H9 (cell line): ENCODE measurements around the gene CPSF2. TPM values are rescaled to one million over a fixed set of nuclear protein-coding genes. Genes with fewer than 3 reads are reported as not detected.

Experiments used
- DNase-seq: peaks from one replicate; pipeline ENCODE4 v3.0.0-alpha.2; 2017
- H2AFZ ChIP-seq: one replicate; pipeline ENCODE4 v1.6.1; 2013; ENCODE audit warnings: mild to moderate bottlenecking, low read length, control low read depth, moderate library complexity
- H2AK5ac ChIP-seq: 2 replicates; pipeline ENCODE4 v1.6.1; 2013; ENCODE audit warnings: low read length, control low read depth, mixed read lengths; ENCODE audit not compliant: insufficient read length
- H2BK120ac ChIP-seq: one replicate; pipeline ENCODE4 v1.6.1; 2013; ENCODE audit warnings: low read depth, mild to moderate bottlenecking, low read length, control low read depth, inconsistent platforms; ENCODE audit not compliant: poor library complexity, severe bottlenecking
- H2BK12ac ChIP-seq: 2 replicates; pipeline ENCODE4 v1.6.1; 2013; ENCODE audit warnings: low read length, control low read depth, mixed read lengths, low read depth; ENCODE audit not compliant: insufficient read length
- H2BK15ac ChIP-seq: 2 replicates; pipeline ENCODE4 v1.6.1; 2013; ENCODE audit warnings: low read depth, low read length, control low read depth
- H2BK20ac ChIP-seq: one replicate; pipeline ENCODE4 v1.6.1; 2013; ENCODE audit warnings: low read depth, mild to moderate bottlenecking, low read length, control low read depth, inconsistent platforms; ENCODE audit not compliant: poor library complexity, severe bottlenecking
- H2BK5ac ChIP-seq: 2 replicates; pipeline ENCODE4 v1.6.1; 2013; ENCODE audit warnings: low read length, control low read depth, mixed read lengths; ENCODE audit not compliant: insufficient read length
- H3K14ac ChIP-seq: 2 replicates; pipeline ENCODE4 v1.6.1; 2013; ENCODE audit warnings: low read length, control low read depth; ENCODE audit not compliant: insufficient read depth
- H3K18ac ChIP-seq: 2 replicates; pipeline ENCODE4 v1.6.1; 2013; ENCODE audit warnings: low read depth, mild to moderate bottlenecking, mixed read lengths, low read length, control low read depth; ENCODE audit not compliant: insufficient read length
- H3K23ac ChIP-seq: 2 replicates; pipeline ENCODE4 v1.6.1; 2013; ENCODE audit warnings: low read length, control low read depth, mixed read lengths, low read depth; ENCODE audit not compliant: insufficient read length
- H3K23me2 ChIP-seq: 2 replicates; pipeline ENCODE4 v1.6.1; 2013; ENCODE audit warnings: low read depth, mild to moderate bottlenecking, mixed read lengths, low read length, control low read depth; ENCODE audit not compliant: insufficient read length, poor library complexity, severe bottlenecking
- H3K27ac ChIP-seq: 2 replicates; pipeline ENCODE4 v1.5.1; 2013; ENCODE audit warnings: low read length, control low read depth, mixed read lengths, low read depth; ENCODE audit not compliant: insufficient read length
- H3K27me3 ChIP-seq: 2 replicates; pipeline ENCODE4 v1.6.1; 2013; ENCODE audit warnings: low read length, control low read depth, inconsistent platforms; ENCODE audit not compliant: insufficient read depth
- H3K4ac ChIP-seq: 2 replicates; pipeline ENCODE4 v1.6.1; 2013; ENCODE audit warnings: low read depth, mild to moderate bottlenecking, control low read depth, inconsistent platforms, low read length, moderate library complexity
- H3K4me1 ChIP-seq: 2 replicates; pipeline ENCODE4 v1.6.1; 2013; ENCODE audit warnings: low read length, control low read depth, inconsistent platforms; ENCODE audit not compliant: insufficient read depth
- H3K4me2 ChIP-seq: 2 replicates; pipeline ENCODE4 v1.6.1; 2013; ENCODE audit warnings: low read length, control low read depth, mixed read lengths; ENCODE audit not compliant: insufficient read length, insufficient read depth
- H3K56ac ChIP-seq: 2 replicates; pipeline ENCODE4 v1.6.1; 2013; ENCODE audit warnings: low read depth, mild to moderate bottlenecking, mixed read lengths, low read length, control low read depth; ENCODE audit not compliant: insufficient read length
- H3K79me1 ChIP-seq: 2 replicates; pipeline ENCODE4 v1.6.1; 2013; ENCODE audit warnings: low read depth, mild to moderate bottlenecking, moderate library complexity, low read length, control low read depth, inconsistent platforms; ENCODE audit not compliant: insufficient read depth, poor library complexity, severe bottlenecking
- H3K79me2 ChIP-seq: 2 replicates; pipeline ENCODE4 v1.6.1; 2013; ENCODE audit warnings: low read length, control low read depth, inconsistent platforms; ENCODE audit not compliant: insufficient read depth
- H3K9ac ChIP-seq: 2 replicates; pipeline ENCODE4 v1.6.1; 2013; ENCODE audit warnings: low read length, control low read depth, mixed read lengths; ENCODE audit not compliant: insufficient read length; ENCODE audit errors: extremely low read depth
- H3K9me3 ChIP-seq: one replicate; pipeline ENCODE4 v1.6.1; 2013; ENCODE audit warnings: low read depth, low read length, inconsistent platforms; ENCODE audit not compliant: control insufficient read depth
- H3T11ph ChIP-seq: one replicate; pipeline ENCODE4 v1.6.1; 2013; ENCODE audit warnings: mild to moderate bottlenecking, low read length, control low read depth, inconsistent platforms
- H4K20me1 ChIP-seq: one replicate; pipeline ENCODE4 v1.6.1; 2013; ENCODE audit not compliant: control insufficient read depth, insufficient read length, insufficient read depth
- H4K5ac ChIP-seq: 2 replicates; pipeline ENCODE4 v1.6.1; 2013; ENCODE audit warnings: low read depth, mild to moderate bottlenecking, mixed read lengths, low read length, control low read depth; ENCODE audit not compliant: insufficient read length
- H4K8ac ChIP-seq: replicated peaks from 2 replicates; pipeline ENCODE4 v1.6.1; 2013; ENCODE audit warnings: low read length, control low read depth, mixed read lengths, low read depth; ENCODE audit not compliant: insufficient read length
- H4K91ac ChIP-seq: 2 replicates; pipeline ENCODE4 v1.6.1; 2013; ENCODE audit warnings: low read depth, mild to moderate bottlenecking, moderate library complexity, mixed read lengths, low read length, control low read depth; ENCODE audit not compliant: insufficient read length
- H3K27ac Mint-ChIP-seq, 3 experiments: 2 replicates in 2 of 3; 3 replicates in 1 of 3; pipeline ENCODE4 v1.8.0; 2020 to 2021; ENCODE audit warnings: mixed read lengths in 3 of 3, mild to moderate bottlenecking in 1 of 3, moderate library complexity in 1 of 3
- H3K27me3 Mint-ChIP-seq: 2 replicates; pipeline ENCODE4 v1.8.0; 2021; ENCODE audit warnings: low read depth, mild to moderate bottlenecking, moderate library complexity, mixed read lengths
- H3K36me3 Mint-ChIP-seq, 3 experiments: 2 replicates in 2 of 3; 3 replicates in 1 of 3; pipeline ENCODE4 v1.8.0; 2020 to 2021; ENCODE audit warnings: low read depth in 3 of 3, mixed read lengths in 3 of 3; ENCODE audit not compliant: insufficient read depth in 1 of 3
- H3K4me1 Mint-ChIP-seq, 2 experiments: 2 replicates each; pipeline ENCODE4 v1.8.0; 2020; ENCODE audit warnings: mixed read lengths in 2 of 2
- H3K4me3 Mint-ChIP-seq, 2 experiments: 2 replicates in 1 of 2; 3 replicates in 1 of 2; pipeline ENCODE4 v1.8.0; 2020 to 2021; ENCODE audit warnings: mild to moderate bottlenecking in 2 of 2, mixed read lengths in 2 of 2, moderate library complexity in 1 of 2
- H3K9me3 Mint-ChIP-seq, 2 experiments: 2 replicates in 1 of 2; 3 replicates in 1 of 2; pipeline ENCODE4 v1.8.0; 2020; ENCODE audit warnings: mild to moderate bottlenecking in 2 of 2, mixed read lengths in 2 of 2, moderate library complexity in 1 of 2
- CTCF ChIP-seq: fragments of 200-600 bp; sonication (generic); conservative IDR thresholded peaks from 3 replicates; pipeline ENCODE4 v1.8.0; 2021; ENCODE audit warnings: antibody characterized with exemption, mild to moderate bottlenecking
- WGBS: extraction: QIAGEN DNeasy Blood & Tissue Kit; methylation state at CpG from one replicate; pipeline ENCODE4 v1.1.7; 2013; ENCODE audit warnings: missing lambda C conversion rate, low lambda C conversion rate, mixed read lengths; ENCODE audit not compliant: insufficient read length; ENCODE audit errors: extremely low coverage; 5-methylcytosine and 5-hydroxymethylcytosine counted together
- total RNA-seq: library from RNA; stranded (reverse); gene quantifications from 2 replicates; pipeline ENCODE4 v1.2.1, GENCODE V29; 2021

CPSF2 gene
- total RNA-seq, 1 experiment from 2014 or later: 108 TPM

GRCh38 chr14:92173668-92174067 is 51.9 kb downstream of the CPSF2 start:
- no peak overlapping the region for H3K18ac ChIP-seq
- H3K27me3 Mint-ChIP-seq: no peaks in the 10 kb centered on the region
- H3K23ac ChIP-seq: no peak overlapping the region
- H2BK20ac ChIP-seq: no peak overlapping the region
- no peak overlapping the region for H2AK5ac ChIP-seq
- no peak overlapping the region for H3K4me2 ChIP-seq
- H3K23me2 ChIP-seq: no peaks in the 10 kb centered on the region
- H4K91ac ChIP-seq: no peak overlapping the region
- H3K79me2 ChIP-seq: no peaks in the 10 kb centered on the region
- no peaks in the 10 kb centered on the region for H3K9me3 ChIP-seq
- no peak overlapping the region for H3K9ac ChIP-seq
- H3K27ac ChIP-seq: no peak overlapping the region
- H2BK15ac ChIP-seq: no peak overlapping the region
- no peak overlapping the region for H3K27ac Mint-ChIP-seq
- no peak overlapping the region for H3K14ac ChIP-seq
- H3K56ac ChIP-seq: no peak overlapping the region
- H3K79me1 ChIP-seq: no peaks in the 10 kb centered on the region
- H3K36me3 Mint-ChIP-seq: no peaks in the 10 kb centered on the region
- no peaks in the 10 kb centered on the region; a peak in 1 of 5 replicates for H3K9me3 Mint-ChIP-seq
- H3K4me1 Mint-ChIP-seq: no peaks in the 10 kb centered on the region
- H3K4me3 Mint-ChIP-seq: no peak overlapping the region
- no peak overlapping the region for H3T11ph ChIP-seq
- no peaks in the 10 kb centered on the region for H3K27me3 ChIP-seq
- no peak overlapping the region for H3K4ac ChIP-seq
- no peak overlapping the region for H2BK120ac ChIP-seq
- H2AFZ ChIP-seq: no peak overlapping the region
- no peak overlapping the region for H2BK12ac ChIP-seq
- no peaks in the 10 kb centered on the region for H4K20me1 ChIP-seq
- no peak overlapping the region for H2BK5ac ChIP-seq
- TF ChIP-seq CTCF: no peak
- H4K5ac ChIP-seq: no peak overlapping the region
- no peaks in the 10 kb centered on the region for H3K4me1 ChIP-seq
- no peak for DNase-seq
- no peak overlapping the region for H4K8ac ChIP-seq
- WGBS: no CpG with 5 or more reads among the region's 2 CpGs
